Glutamatergic neuron (in vitro differentiated cells): ENCODE measurements around the gene EMC8. TPM values are rescaled to one million over a fixed set of nuclear protein-coding genes. Genes with fewer than 3 reads are reported as not detected.
"Not testable (repeated sequence)": the region's sequence is repeated elsewhere in the genome, so short reads cannot be mapped to it uniquely, and the experiment has no call there.

Source experiments
- DNase-seq: peaks from one replicate; pipeline ENCODE4 v3.0.0; 2022
- H3K27ac Mint-ChIP-seq: one replicate; pipeline ENCODE4 v1.8.0; 2020; ENCODE audit warnings: mild to moderate bottlenecking, mixed read lengths, inconsistent platforms; ENCODE audit not compliant: unreplicated experiment
- H3K27me3 Mint-ChIP-seq: one replicate; pipeline ENCODE4 v1.8.0; 2020; ENCODE audit warnings: mild to moderate bottlenecking, moderate library complexity, mixed read lengths, inconsistent platforms; ENCODE audit not compliant: unreplicated experiment
- H3K36me3 Mint-ChIP-seq: one replicate; pipeline ENCODE4 v1.8.0; 2020; ENCODE audit warnings: mild to moderate bottlenecking, mixed read lengths, inconsistent platforms; ENCODE audit not compliant: unreplicated experiment
- H3K4me1 Mint-ChIP-seq: one replicate; pipeline ENCODE4 v1.8.0; 2020; ENCODE audit warnings: mild to moderate bottlenecking, low read depth, mixed read lengths, inconsistent platforms; ENCODE audit not compliant: unreplicated experiment
- H3K4me3 Mint-ChIP-seq: one replicate; pipeline ENCODE4 v1.8.0; 2020; ENCODE audit warnings: mild to moderate bottlenecking, mixed read lengths, inconsistent platforms; ENCODE audit not compliant: unreplicated experiment
- H3K9me3 Mint-ChIP-seq: one replicate; pipeline ENCODE4 v1.8.0; 2020; ENCODE audit warnings: mild to moderate bottlenecking, moderate library complexity, mixed read lengths, inconsistent platforms; ENCODE audit not compliant: unreplicated experiment
- CTCF ChIP-seq: fragments of 200-600 bp; sonication (generic); IDR thresholded peaks from one replicate; pipeline ENCODE4 v1.5.0; 2021; ENCODE audit not compliant: partially characterized antibody, unreplicated experiment
- total RNA-seq: library from RNA; stranded (reverse); fragmentation: NEBNext Ultra II Directional; extraction: Animal tissue kit (Norgen Biotek cat#: 25700); gene quantifications from one replicate; pipeline ENCODE4 v1.2.1, GENCODE V29; 2021; ENCODE audit not compliant: unreplicated experiment

EMC8 gene
- total RNA-seq, 1 donor from 2014 or later = 34.2 TPM

- no peaks in the 10 kb centered on the region for H3K27me3 Mint-ChIP-seq
- no peak overlapping the region for H3K4me3 Mint-ChIP-seq
- DNase-seq = no peak
- H3K9me3 Mint-ChIP-seq = peaks cover 2% of the 10 kb centered on the region
- no peak overlapping the region for H3K27ac Mint-ChIP-seq
- peaks cover 2% of the 10 kb centered on the region for H3K4me1 Mint-ChIP-seq
- H3K36me3 Mint-ChIP-seq = no peaks in the 10 kb centered on the region
- TF ChIP-seq CTCF = no peak
Measured at GRCh38 chr16:85820604-85821372, 21.4 kb upstream of the EMC8 start.

GRCh38 chr16:85819771-85820170 lies 20.4 kb upstream of the EMC8 start:
- Mint-ChIP-seq H3K27ac (no peak overlapping the region), H3K4me1 (peaks cover 2% of the 10 kb centered on the region), H3K27me3 (no peaks in the 10 kb centered on the region), H3K9me3 (no peaks in the 10 kb centered on the region), H3K4me3 (no peak overlapping the region), H3K36me3 (no peaks in the 10 kb centered on the region)
- no peak for TF ChIP-seq CTCF
- DNase-seq = no peak

- no peak overlapping the region for H3K27ac Mint-ChIP-seq
- H3K4me1 Mint-ChIP-seq = peaks cover 2% of the 10 kb centered on the region
- no peaks in the 10 kb centered on the region for H3K27me3 Mint-ChIP-seq
- no peaks in the 10 kb centered on the region for H3K36me3 Mint-ChIP-seq
- TF ChIP-seq CTCF = peak; percentile 77
- peak; percentile 92 for DNase-seq
- H3K4me3 Mint-ChIP-seq = no peak overlapping the region
- H3K9me3 Mint-ChIP-seq = no peaks in the 10 kb centered on the region
Measured at GRCh38 chr16:85819245-85819644, 19.9 kb upstream of the EMC8 start.

DNA sequence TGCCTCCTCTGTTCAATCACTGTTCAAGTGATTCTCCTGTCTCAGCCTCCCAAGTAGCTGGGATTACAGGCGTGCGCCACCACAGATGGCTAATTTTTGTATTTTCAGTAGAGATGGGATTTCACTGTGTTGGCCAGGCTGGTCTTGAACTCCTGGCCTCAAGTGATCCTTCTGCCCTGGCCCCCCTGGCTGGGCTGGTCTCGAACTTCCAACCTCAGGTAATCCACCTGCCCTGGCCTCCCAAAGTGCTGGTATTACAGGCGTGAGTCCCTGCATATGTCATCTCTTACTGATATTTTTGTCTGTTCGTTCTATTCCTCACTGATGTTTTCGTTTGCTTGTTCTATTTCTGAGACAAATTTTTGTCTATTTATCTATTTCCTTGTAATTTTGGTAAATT lies 17.9 kb upstream of the EMC8 start:
- not testable (repeated sequence) for H3K27ac Mint-ChIP-seq, H3K4me3 Mint-ChIP-seq, DNase-seq, H3K27me3 Mint-ChIP-seq, H3K9me3 Mint-ChIP-seq, H3K36me3 Mint-ChIP-seq, H3K4me1 Mint-ChIP-seq

- no peak for TF ChIP-seq CTCF
- H3K36me3 Mint-ChIP-seq = no peaks in the 10 kb centered on the region
- no peak for DNase-seq
- H3K4me1 Mint-ChIP-seq = no peaks in the 10 kb centered on the region
- peaks cover 3% of the 10 kb centered on the region for H3K9me3 Mint-ChIP-seq
- no peak overlapping the region for H3K4me3 Mint-ChIP-seq
- H3K27ac Mint-ChIP-seq = no peak overlapping the region
- H3K27me3 Mint-ChIP-seq = peaks cover 2% of the 10 kb centered on the region
Measured at GRCh38 chr16:85816159-85816558, 16.8 kb upstream of the EMC8 start.
